DMS 273 (cell line): ENCODE results near the gene U2AF1L4.

Experiments
- DNase-seq: peaks from one replicate; lab custom pipeline; 2025; ENCODE audit not compliant: unreplicated experiment; lab: John Stamatoyannopoulos, UW

U2AF1L4 gene

GRCh38 chr19:35745328-35746086 is at the start of gene U2AF1L4, which contains the start of gene PSENEN:
TSS of gene U2AF1L4 (minus strand) at chr19:35745418. CDS start at chr19:35745391, 27 bp downstream.
TSS of gene PSENEN (plus strand) at chr19:35745651. CDS start at chr19:35745931, 280 bp downstream.
- peak; percentile 100 for DNase-seq

GRCh38 chr19:35793381-35794165 is 48.4 kb upstream of the U2AF1L4 start:
- no peak for DNase-seq

GRCh38 chr19:35792888-35793287 is 47.7 kb upstream of the U2AF1L4 start:
- no peak for DNase-seq

- DNase-seq: no peak
Measured at GRCh38 chr19:35792312-35792711, 47.1 kb upstream of the U2AF1L4 start.

GRCh38 chr19:35791814-35792279 is 46.6 kb upstream of the U2AF1L4 start:
- no peak for DNase-seq

GRCh38 chr19:35790981-35791813 is 46.0 kb upstream of the U2AF1L4 start:
- DNase-seq: no peak

GRCh38 chr19:35789978-35790944 is 45.0 kb upstream of the U2AF1L4 start:
- no peak for DNase-seq

- no peak for DNase-seq
Measured at GRCh38 chr19:35789195-35789977, 44.2 kb upstream of the U2AF1L4 start.

- no peak for DNase-seq
Measured at GRCh38 chr19:35788205-35788960, 43.2 kb upstream of the U2AF1L4 start.

- DNase-seq: no peak
Measured at GRCh38 chr19:35787227-35787799, 42.1 kb upstream of the U2AF1L4 start.

GRCh38 chr19:35786299-35787160 is 41.3 kb upstream of the U2AF1L4 start:
- DNase-seq: no peak

GRCh38 chr19:35785339-35785627 is 40.1 kb upstream of the U2AF1L4 start:
- DNase-seq: no peak

- DNase-seq: no peak
Measured at GRCh38 chr19:35784503-35785338, 39.5 kb upstream of the U2AF1L4 start.

- DNase-seq: no peak
Measured at GRCh38 chr19:35783469-35784434, 38.5 kb upstream of the U2AF1L4 start.

- no peak for DNase-seq
Measured at GRCh38 chr19:35782589-35782988, 37.4 kb upstream of the U2AF1L4 start.
